GM19467 (cell line): ENCODE measurements around the gene MTCH1.

Experiments
- ATAC-seq: cut with Tn5 transposase; IDR thresholded peaks from one replicate; pipeline ENCODE4 v1.9.1; 2021; ENCODE audit warnings: mild to moderate bottlenecking, moderate library complexity; ENCODE audit not compliant: unreplicated experiment

MTCH1 gene

DNA sequence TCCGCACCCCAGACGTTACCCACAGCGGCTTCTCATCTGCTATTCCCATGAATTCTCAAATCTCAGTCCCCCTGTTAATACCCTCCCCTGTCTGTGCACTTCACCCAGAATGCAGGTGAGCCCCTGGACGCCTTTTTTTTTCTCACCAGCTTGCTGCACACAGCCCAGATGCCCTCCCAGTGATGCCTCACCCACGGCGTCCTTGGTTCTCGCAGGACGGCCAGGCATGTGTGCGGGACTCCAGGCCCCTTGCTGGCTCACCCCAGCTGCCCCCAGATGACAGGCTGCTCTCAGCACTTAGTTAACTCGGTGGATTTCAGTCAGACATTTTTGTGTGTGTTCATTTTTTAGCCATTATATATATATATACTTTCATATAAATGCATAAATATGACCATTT lies 56.8 kb downstream of the MTCH1 start:
- ATAC-seq: no peak

DNA sequence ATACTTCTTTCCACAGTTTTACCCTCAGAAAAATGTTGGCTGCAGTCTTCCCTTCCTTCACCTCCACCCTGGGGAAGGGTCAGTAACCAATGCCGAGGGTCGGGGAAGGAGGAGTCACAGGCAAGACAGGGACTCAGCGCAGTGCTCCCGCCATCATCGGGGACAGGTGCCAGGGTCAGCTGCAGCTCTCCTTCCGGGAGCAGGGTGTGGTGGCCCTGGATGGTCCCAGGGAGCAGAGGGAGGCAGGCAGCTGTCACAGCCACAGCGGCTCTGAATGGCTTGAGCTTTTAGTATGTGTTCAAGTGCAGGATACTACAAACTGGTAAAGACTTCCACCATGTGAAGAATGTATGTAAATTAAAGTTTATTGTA lies 57.5 kb downstream of the MTCH1 start:
- no peak for ATAC-seq

DNA sequence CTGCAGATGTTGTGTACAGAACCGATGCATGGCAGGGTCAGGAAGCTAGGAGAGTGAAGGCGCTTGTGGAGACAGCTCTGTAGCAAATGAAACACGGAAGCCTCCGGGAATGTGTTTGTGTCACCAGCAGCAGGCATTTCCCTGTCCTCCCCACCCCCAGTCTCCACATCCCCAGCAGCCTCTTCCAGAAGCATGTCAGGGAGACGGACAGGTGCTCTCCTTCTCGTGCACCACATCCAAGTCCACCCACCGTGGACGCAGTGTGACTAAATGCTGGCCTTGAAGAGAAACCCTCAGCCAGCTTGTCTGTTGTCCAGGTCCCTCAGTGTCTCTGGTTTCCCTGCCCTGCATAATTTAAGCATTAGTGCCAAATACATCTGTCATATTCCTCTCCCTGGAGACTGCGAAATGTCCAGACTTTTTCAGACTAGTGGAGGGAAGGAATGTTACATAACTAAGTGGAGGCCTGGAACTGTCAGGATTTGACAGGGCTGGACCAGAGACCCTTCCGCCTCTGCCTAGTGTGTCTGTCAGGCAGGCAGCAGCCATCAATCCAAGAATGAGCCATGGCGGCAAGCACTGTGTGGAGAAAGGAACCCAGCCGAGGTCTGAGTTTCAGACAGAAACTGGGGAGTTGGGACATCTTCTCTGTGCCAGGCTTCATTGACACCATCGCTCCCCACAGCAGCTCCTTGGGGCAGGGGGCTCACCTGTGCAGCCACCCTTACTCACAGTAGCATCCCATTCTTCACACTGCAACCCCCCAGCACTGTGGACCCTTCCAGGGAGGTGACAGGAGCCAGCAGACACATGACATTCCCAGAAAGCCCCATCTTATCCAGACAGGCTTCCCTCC lies 58.1 kb downstream of the MTCH1 start:
- ATAC-seq: no peak

DNA sequence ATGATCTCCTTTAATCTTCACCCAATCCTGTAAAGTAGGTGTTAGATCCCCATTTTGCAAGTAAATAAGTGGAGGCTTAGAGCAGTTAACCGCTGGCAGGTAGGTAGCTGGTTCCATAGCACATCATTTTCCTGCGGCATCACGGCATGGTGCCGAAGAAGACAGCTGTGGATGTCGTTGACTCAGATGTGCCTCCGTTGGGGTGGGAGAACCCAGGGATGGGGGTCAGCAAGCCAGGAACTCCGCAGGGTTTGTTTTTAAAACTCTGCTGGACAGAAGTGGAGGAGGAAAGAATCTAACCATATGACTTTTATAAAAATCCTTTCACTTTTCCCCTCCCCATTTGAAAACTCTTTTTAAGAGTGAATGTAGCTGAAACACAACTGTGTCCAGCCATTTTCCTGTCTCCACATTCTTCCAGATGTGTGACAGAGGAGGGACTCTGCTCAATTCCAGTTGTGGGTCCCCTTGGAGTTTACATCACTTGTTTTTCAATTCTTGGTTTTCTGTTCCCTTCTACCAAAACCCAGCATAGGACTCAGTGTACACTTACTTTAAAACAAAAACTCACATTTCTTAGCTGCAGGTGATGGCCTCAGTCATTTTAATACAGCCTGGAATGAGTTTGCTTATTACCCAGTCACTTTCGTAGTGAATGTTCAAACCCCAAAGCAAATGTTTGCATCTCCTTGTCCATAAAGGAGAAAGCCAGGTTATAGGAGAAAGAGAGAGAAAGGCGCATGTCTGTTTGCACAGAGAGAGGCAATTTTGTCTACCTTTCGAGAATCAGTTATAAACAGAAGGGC lies 59.1 kb downstream of the MTCH1 start:
- no peak for ATAC-seq

DNA sequence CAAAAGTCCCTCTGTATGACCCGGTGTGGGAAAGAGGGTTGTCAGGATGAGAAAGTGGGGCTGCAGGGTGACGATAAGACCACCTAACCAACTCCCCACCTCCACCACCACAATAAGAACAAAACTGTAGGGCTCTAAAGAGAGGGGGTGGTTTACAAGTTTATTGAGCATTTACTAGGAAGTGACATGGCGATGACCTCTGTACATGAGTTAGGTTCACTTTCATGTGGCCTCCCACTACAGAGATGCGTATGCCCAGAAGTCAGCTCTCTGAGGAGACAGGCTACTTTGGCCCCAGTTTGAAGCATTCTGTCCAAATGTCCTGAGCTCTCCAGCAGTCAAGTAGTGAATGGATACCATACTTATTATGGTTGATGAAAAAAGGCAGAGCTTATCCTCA lies 60.2 kb downstream of the MTCH1 start:
- no peak for ATAC-seq

DNA sequence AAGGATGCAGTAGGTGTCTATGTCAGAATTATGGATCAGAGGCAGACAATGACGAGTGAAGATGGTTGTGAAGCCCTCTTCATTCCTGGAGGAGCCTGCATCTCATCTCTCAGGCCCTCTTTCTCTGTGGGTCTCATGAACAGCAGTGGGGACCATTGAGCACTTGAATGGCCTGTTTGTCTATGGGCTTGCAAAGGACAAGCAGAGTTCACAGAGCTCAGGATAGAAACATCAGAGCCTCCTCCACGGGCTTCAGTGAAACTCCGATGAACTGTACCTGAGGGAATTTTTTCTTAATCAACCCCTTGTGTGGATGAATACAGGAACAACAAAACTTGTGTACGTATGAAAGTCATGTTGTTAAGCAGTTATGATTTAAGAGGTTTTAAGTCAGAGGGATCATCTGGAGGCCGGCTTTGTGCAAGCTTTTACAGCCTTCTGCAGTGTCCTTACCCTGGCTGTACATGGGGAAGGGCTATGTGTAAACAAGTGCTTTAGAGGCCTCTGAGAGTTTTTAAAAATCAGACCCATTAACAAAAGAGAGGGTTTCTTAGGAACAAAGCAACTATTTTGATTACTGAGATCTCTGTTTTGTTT lies 61.1 kb downstream of the MTCH1 start:
- ATAC-seq: no peak

DNA sequence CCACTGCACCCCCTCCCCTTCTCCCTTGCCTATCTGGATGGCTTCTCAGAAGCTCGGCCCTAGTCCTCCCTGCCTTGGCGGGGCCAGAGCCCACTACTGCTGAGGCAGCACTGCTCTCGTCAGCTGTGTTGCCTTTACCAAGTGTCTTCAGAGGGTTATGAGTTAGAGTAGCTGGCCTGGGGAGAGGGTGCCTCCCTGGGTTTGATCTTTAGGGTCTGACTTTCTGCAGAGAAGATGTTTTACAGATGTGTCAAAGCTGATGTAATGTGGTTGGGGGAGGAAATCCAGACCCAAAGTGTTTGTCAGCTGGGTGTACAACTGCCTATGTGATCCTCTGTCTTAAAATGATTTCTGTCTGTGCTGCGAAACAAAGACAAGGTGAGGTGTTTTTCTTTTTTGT lies 61.9 kb downstream of the MTCH1 start:
- ATAC-seq: no peak

DNA sequence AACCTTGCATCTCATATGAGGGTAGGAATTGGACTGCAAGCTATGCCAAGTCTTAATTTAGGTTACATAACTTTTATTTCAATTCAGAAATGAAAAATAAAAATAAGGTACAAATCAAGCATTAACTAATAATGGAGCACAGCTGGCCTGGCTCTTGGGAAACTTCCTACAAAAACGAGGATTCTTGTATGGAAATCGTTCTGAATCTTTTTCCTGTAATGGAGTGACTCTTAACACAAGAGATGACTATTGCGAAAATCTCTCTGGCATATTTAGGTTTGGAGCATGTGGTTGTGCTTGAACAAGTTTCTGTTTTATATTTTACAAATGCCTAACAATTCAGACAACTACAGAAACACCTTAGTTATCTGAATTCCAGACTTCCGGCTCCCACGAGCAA lies 65.5 kb downstream of the MTCH1 start:
- ATAC-seq: no peak

DNA sequence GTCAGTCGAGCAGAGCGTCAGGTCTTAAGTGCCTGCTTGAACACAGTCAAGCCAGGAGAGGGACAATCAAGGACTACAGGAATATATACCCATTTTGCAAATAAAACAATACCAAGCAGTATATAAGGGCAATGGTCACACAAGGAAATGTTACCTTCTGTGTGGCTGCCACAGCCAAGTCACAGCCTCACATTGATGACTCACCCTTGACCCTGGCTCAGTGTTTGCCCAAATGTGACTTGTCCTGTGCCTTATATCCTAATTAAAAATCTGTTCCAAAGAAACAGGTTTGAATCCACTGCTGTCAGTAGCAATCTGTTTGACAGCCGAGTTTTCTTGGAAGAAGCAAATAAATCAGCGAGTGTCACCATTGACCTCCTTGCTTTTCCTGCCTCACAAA lies 65.9 kb downstream of the MTCH1 start:
- ATAC-seq: no peak
